ENCODE results near the gene CPNE9.

The CPNE9 gene

GRCh38 chr3:9716801-9717555, 13.3 kb downstream of the CPNE9 start:
- DNase-seq: no peak

DNA sequence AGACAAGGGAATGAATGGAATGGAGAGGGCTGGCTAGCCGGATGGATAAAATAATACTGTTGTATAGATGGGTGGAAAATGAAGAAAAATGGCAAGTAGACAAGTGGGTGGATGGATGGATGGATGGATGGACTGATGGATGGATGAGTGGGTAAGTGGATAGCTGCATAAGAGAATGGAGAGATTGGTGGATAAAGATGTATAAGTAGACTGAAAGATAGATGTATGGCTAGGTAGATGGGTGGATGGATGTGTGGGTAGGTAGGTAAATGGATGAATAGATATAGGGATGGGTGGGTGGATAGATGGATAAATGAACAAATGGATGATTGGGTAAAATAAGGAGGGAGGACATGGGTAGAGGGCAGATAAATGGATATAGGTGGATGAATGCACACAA, 13.9 kb downstream of the CPNE9 start:
- no peak for DNase-seq

DNA sequence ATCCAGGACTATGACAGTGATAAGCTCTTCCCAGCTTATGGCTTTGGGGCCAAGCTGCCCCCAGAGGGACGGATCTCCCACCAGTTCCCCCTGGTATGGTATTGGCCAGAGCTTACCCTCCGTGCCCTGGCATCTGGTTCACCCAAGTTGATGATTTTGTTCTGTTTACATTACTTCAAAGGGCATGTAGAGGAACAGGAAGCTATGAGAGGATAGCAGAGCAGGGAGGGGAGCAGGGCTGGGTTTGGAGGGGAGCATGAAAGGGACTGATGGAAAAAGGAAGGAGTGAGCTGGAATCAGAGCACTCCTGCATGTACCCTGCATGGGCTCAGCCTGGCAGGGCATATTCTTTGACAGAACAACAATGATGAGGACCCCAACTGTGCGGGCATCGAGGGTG, 14.5 kb downstream of the CPNE9 start:
- DNase-seq: no peak

DNA sequence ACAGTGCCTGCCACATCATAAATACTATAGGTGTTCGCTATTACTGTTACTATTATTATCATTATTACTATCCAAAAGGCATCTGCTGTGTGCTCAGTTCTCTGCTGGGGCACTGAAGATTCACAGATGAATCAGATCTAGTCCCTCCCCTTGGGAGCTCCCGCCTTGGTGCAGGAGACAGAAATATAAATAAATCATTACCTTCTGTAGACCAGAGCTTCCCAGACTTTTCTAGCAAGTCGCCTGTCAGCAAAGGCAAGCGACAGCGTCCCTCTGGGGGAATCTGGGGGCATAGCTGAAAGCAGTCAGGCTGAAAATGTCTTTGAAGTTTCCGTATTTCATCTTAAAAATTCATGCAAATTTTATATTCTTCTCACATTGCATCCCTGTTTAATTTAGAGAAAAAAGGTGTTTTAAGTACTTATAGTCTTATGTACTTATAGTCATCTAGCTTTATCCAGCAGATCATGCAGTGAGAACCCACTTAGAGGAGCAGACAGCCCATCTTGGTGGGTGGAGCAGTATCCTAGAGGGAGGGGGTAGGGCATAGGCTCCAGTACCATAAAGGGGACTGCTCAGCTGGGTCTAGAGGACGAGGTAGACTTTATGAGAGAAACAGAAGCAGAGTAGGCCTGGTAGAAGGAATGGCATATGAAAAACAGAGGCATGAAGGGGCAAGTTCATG, 17.5 kb downstream of the CPNE9 start:
- DNase-seq: no peak

- DNase-seq: no peak
Measured at GRCh38 chr3:9721700-9722060, 18.0 kb downstream of the CPNE9 start.

GRCh38 chr3:9725775-9726515, 22.3 kb downstream of the CPNE9 start:
- DNase-seq: no peak

GRCh38 chr3:9727041-9727595, 23.5 kb downstream of the CPNE9 start:
- no peak for DNase-seq

DNA sequence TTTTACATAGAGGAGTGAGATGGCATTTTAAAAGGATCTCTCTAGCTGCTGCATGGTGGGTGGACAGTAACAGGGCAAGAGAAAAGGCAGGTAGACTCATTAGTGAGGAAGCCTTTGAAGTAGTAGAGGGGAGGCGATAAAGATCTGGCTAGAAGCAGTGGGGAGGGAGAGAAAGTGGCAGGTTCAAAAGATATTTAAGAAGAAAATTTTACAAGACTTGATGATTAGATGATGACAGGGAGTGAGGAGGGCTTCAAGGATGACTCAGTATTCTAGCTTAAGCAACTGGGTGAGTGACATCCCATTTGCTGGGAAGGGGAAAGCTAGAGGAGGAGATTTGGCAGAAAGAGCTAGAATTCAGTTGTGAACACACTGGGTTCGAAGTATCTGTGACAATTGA, 24.1 kb downstream of the CPNE9 start:
- DNase-seq: no peak

DNA sequence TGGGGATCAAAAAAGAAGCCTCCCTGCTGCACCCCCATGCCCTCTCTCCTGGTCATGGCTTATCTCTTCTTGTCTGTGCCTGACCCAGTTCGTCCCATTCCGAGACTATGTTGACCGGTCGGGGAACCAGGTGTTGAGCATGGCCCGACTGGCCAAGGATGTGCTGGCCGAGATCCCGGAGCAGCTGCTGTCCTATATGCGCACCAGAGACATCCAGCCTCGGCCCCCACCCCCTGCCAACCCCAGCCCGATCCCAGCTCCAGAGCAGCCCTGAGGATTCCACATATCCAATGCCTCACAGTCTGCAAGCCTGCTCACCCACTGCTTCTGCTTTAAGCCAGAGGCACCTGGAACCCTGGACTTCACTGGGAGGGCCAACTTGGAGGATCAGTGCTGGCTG, 25.8 kb downstream of the CPNE9 start:
- no peak for DNase-seq

DNA sequence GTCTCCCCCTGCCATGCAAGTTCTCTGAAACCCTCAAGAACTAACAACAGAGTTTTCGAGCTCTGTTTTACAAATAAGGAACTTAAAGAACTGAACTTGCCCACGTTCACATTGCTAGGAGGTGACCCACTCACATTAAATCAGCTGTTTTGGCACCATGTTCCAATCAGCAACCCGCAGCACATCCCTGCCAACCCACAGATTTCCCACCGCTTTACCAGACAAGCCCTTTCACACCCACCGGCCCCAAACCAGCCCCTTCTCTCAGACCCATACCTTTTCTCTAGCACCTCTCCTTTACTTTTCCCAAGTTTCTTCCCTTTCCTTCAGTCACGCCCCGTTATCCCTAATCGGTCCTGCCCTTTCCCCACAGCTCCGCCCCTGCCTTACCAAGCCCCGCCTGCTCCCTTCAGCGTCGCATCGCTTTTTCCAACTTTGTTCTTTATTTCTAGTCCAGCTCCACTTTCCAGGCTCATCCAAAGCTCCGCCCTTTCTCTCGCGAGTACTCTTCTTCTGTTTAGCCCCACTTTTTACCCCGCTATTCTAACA, 27.1 kb downstream of the CPNE9 start:
- DNase-seq: peak in 1 of 2 experiments; percentile 59

GRCh38 chr3:9731206-9732079, 27.8 kb downstream of the CPNE9 start, which contains the start of gene BRPF1:
Gene BRPF1, plus strand, starts transcription at chr3:9731735. Its CDS starts 2,406 bp downstream, at chr3:9734141.
- DNase-seq: peak; percentile 83 to 92

DNA sequence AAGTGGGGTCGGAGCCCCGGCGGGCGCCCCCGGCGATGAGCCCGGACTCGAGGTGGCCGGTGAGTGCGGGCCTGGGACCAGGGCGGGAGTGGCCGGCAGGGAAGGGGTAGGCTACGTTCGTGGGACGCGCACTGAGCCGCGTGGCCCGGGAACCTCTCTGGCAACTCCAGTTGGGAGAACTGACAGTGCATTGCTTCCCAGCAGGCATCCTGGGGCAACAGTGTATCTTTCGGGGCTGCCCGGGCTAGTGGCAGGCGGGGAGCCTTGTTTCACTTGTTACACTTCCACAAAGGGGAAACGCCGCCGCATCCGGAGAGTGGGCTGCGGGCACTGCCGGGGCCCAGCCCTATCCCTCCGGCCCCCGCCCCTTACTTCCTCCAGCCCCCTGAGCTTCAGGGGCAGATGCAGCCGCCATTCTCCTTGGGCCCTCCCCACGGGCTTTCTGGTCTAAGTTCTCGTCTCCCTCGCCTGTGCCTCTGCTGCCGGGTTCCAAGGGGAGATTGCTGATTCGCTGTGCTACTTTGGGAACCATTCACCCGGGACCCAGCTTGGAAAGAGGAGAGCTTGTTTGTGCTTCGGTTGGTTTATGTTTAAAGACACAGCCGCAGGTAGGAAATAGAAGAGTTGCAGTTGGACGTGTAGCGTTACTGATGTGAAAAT, 28.6 kb downstream of the CPNE9 start:
- no peak for DNase-seq

DNA sequence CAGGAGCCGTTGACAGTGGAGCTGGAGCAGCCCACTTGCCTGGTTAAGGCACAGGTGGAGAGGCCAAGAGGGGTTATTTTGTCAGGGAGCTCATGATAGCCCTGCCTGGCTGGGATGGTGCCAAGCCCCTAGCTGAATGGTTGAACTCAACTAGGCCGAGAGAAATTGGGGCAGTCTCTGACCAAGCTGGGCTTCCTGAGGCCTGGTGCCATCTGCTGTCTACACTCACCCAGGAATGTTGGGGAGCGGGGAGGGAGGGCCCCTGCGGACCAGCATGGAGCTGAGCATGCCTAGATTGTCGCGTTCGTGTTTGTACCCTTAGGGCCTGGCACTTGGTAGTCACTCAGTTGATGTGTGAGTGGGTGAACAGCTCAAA, 29.1 kb downstream of the CPNE9 start:
- no peak for DNase-seq

DNA sequence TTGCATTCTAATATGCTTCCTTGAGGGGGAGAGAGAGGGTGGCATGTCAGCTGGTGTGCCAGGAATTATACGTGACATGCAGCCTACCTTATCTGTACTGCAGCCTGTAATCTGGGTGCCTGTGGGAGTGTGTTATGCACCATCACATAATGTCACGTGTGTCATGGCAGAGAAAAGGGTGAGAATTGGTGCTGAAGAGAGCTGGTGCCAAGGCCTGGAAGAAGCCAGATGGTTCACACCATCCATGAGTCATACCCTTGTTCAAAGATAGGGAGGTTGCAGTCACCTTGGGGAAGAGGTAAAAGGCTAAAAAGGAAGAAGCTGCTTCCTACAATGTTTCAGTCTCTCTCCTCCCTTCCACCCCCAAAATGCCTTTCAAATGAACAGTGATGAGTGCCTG, 33.2 kb downstream of the CPNE9 start:
- DNase-seq: no peak

DNA sequence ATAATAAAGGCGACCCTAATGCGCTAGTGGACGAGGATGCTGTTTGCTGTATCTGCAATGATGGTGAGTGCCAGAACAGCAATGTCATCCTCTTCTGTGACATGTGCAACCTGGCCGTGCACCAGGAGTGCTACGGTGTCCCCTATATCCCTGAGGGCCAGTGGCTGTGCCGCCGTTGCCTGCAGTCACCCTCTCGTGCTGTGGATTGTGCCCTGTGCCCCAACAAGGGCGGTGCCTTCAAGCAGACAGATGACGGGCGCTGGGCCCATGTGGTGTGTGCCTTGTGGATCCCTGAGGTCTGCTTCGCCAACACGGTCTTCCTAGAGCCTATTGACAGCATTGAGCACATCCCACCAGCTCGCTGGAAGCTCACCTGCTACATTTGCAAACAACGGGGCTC, 35.5 kb downstream of the CPNE9 start:
- DNase-seq: no peak

DNA sequence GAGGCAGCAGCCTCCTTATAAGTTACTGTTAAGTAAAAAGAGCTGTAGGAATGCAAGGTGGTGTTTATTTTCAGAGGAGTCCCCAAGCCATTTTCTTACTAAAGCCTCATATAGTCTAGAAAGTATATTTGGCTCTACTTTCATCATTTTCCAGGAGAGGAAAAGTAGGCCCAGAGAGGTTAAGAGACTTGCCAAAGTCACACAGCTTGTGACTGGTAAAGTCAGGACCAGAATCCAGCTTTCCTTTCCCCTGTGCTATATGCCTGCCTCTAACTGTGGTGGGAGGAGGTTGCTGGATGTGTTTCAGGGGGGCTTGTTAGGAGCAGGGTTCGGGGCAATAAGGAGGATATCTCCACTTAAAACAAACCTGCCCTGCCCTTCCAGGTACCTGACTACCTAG, 38.9 kb downstream of the CPNE9 start:
- no peak for DNase-seq

GRCh38 chr3:9743548-9743947, 39.9 kb downstream of the CPNE9 start:
- no peak for DNase-seq

DNA sequence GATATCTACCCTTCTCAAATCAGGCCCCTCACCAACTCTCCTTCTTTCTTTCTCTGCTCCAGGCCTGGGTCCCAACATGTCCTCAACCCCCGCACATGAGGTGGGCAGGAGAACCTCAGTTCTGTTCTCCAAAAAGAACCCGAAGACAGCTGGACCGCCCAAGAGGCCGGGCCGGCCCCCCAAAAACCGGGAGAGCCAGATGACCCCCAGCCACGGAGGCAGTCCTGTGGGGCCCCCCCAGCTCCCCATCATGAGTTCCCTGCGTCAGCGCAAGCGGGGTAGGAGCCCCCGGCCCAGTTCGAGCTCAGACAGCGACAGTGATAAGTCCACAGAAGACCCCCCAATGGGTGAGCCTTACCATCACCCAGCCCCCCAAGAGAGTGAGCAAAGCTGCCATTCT, 40.5 kb downstream of the CPNE9 start:
- DNase-seq: no peak

GRCh38 chr3:9745521-9745920, 41.9 kb downstream of the CPNE9 start:
- DNase-seq: no peak

DNA sequence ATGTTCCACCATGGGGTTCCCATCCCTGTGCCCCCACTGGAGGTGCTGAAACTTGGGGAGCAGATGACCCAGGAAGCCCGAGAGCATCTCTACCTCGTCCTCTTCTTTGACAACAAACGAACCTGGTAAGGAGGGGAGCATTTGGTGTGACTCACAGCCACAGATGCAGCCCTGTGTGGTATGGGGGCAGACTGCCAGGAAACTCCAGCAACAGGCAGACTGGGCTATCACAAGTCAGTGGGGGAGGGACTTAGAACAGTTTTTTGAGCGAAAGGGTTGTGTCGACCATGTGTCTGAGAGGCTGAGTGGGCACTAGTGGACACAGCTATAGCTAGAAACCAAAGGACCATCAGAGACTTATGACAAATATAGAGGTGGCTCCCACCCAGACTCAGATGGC, 42.7 kb downstream of the CPNE9 start:
- DNase-seq: no peak

- DNase-seq: no peak
Measured at GRCh38 chr3:9747267-9747666, 43.6 kb downstream of the CPNE9 start.

DNA sequence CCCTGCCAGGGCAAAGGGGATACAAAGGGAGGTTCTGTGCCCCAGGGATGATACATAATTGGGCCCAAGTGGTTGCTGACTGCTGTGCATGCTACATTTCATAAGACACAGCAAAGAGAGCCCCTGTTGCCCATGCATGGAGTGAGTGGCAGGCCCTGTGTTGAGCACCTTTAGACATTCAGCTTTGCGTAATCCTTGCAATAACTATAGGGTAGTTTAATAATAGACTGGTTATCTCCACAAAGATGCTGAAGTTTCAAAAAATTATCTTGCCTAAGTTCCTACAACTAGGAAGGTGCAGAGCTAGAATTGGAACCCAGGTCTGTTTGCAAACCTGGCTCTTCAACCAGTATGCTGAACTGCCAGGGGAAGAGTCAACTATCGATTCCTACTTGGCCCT, 44.4 kb downstream of the CPNE9 start:
- DNase-seq: no peak
